Ascending aorta (tissue), 2 donors: ENCODE data around the gene NOTO. TPM values are rescaled to one million over a fixed set of nuclear protein-coding genes. Genes with fewer than 3 reads are reported as not detected.

ENCODE experiments used
- DNase-seq, 2 donors: peaks; one replicate each; pipeline ENCODE4 v3.0.0-alpha.2; 2019; ENCODE audit warnings: low spot score in 2 of 2
- H3K27ac ChIP-seq, 2 donors: fragments of 200-600 bp; sonication (generic); one replicate each; pipeline ENCODE4 v1.5.1; 2016 to 2017; ENCODE audit warnings: mild to moderate bottlenecking in 1 of 2
- H3K27me3 ChIP-seq: fragments of 200-600 bp; sonication (generic); one replicate; pipeline ENCODE4 v1.5.1; 2017
- H3K36me3 ChIP-seq, 2 donors: fragments of 200-600 bp; sonication (generic); one replicate each; pipeline ENCODE4 v1.5.1; 2016
- H3K4me1 ChIP-seq, 2 donors: fragments of 200-600 bp; sonication (generic); one replicate each; pipeline ENCODE4 v1.5.1; 2016 to 2017; ENCODE audit warnings: mild to moderate bottlenecking in 1 of 2
- H3K4me3 ChIP-seq, 2 donors: fragments of 200-600 bp; sonication (generic); one replicate each; pipeline ENCODE4 v1.5.1; 2016 to 2017; ENCODE audit warnings: mild to moderate bottlenecking in 1 of 2
- H3K9me3 ChIP-seq, 2 donors: fragments of 200-600 bp; sonication (generic); one replicate each; pipeline ENCODE4 v1.5.1; 2016
- intact Hi-C: fragments of 100-400 bp; cut with DNase I; formaldehyde crosslinking; loops from one replicate; pipeline ENCODE4 v1.15.1; 2023
- total RNA-seq: library from RNA; depleted of rRNA; stranded (reverse); fragments of >200 nt; gene quantifications from one replicate; pipeline ENCODE4 v1.1.0, GENCODE V29; 2016
- TF ChIP-seq, protein P1 (sequence below), 3 experiments: fragments of 200-600 bp in 2 of 3; fragments of 450-650 bp in 1 of 3; sonication (generic) in 2 of 3; IDR thresholded peaks; one replicate each; pipeline ENCODE4 v1.5.1; 2016 to 2019; ENCODE audit warnings: antibody characterized with exemption in 3 of 3, mild to moderate bottlenecking in 1 of 3, moderate library complexity in 1 of 3

The NOTO gene
- total RNA-seq, 1 donor from 2014 or later: not detected

DNA sequence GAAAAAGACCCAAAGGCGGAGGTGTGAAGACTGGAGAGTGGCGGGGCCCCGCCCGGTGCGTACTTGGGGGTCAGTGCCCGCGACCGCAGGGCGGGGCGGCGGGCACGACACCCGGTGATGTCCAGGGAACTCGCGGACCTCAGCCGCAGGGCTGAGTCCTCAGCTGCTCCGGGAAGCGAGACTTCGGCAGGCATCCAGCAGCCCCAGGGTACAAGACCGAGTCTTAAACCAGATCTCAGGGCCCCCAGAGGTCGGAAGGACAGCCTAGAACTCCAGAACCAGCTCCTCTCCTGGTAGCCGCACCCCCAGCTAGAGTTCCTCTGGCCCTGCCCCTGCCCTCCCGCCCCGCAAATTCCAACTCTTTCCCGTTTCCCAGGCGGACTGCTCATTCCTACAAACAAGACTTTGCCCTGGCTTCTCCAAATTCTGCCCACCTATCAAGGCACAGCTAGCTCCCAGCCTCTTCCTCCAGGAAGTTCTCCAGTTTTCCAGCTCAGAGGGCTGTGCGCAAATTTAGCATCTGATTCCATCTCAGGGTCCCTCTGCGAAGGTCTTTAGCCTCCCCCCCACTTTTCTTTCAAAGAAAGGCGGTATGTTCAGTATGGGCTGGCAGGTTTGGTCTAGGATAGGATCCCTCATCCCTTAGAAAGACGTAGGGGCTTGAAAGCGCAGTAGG is 26.0 kb upstream of the NOTO start:
- TF ChIP-seq, protein P1, sequence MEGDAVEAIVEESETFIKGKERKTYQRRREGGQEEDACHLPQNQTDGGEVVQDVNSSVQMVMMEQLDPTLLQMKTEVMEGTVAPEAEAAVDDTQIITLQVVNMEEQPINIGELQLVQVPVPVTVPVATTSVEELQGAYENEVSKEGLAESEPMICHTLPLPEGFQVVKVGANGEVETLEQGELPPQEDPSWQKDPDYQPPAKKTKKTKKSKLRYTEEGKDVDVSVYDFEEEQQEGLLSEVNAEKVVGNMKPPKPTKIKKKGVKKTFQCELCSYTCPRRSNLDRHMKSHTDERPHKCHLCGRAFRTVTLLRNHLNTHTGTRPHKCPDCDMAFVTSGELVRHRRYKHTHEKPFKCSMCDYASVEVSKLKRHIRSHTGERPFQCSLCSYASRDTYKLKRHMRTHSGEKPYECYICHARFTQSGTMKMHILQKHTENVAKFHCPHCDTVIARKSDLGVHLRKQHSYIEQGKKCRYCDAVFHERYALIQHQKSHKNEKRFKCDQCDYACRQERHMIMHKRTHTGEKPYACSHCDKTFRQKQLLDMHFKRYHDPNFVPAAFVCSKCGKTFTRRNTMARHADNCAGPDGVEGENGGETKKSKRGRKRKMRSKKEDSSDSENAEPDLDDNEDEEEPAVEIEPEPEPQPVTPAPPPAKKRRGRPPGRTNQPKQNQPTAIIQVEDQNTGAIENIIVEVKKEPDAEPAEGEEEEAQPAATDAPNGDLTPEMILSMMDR (IDR thresholded peaks at IDR 0.05): no peak
- intact Hi-C loops: loop anchor here (2.0 to 10.0 kb wide), 5 partner anchors 20 to 402 kb away; partner anchors contain the start of genes RAB11FIP5 and SFXN5
- no peak for DNase-seq
- no peaks in the 10 kb centered on the region for H3K27me3 ChIP-seq
- peak overlapping the region; percentile 46 to 83 for H3K4me3 ChIP-seq
- no peaks in the 10 kb centered on the region for H3K9me3 ChIP-seq
- peaks cover 9 to 19% of the 10 kb centered on the region in 2 donors for H3K4me1 ChIP-seq
- H3K27ac ChIP-seq: peak overlapping the region; percentile 59 to 85
- H3K36me3 ChIP-seq: no peaks in the 10 kb centered on the region

DNA sequence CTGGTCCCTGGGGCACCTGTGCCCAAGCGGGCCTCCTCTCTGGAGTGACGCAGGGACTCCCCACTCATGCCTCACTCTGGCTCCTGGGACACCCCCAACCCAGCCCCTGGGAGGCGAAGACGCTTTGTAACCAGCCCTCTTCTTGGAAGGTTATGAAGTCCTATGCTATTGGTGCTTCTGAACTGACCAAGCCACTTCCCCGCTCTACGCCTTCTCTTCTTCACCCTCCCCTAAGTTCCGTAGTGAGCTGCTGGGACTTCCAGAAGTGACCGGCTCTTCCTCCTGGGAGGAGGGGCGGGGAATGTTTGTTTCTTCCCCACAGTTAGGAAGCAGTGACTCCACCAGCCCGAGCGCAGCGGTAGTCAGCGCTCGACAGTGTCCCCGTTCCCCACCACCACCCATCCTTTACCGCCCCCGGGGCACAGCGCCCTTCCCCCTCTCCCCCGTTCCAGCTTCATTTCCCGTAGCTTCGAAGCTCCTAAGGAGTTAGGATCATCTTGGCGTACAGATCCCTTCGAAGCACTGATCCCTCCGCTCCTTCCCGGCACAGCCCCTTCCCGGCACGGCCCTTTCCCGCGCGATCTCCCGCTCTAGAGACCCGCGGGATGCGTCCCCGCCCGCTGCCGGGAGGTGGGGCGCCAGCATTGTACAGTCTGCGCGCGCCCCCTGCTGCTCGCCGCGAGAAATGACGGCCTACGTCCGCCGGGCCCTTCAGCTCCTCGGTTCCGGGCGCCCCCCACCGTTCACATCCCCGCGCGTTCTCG is 25.3 kb upstream of the NOTO start:
- H3K27ac ChIP-seq: peak overlapping the region; percentile 59 to 85
- no peaks in the 10 kb centered on the region for H3K27me3 ChIP-seq
- no peaks in the 10 kb centered on the region for H3K9me3 ChIP-seq
- H3K36me3 ChIP-seq: no peaks in the 10 kb centered on the region
- TF ChIP-seq, protein P1 (IDR thresholded peaks at IDR 0.05): peak; percentile 98 to 99 (median 99)
- peak overlapping the region; percentile 46 to 83 for H3K4me3 ChIP-seq
- peak; percentile 51 to 96 for DNase-seq
- intact Hi-C loops: loop anchor here (1.0 to 10.0 kb wide), 8 partner anchors 20 to 402 kb away; partner anchors contain the start of genes RAB11FIP5 and SFXN5
- H3K4me1 ChIP-seq: peaks cover 9 to 19% of the 10 kb centered on the region in 2 donors

DNA sequence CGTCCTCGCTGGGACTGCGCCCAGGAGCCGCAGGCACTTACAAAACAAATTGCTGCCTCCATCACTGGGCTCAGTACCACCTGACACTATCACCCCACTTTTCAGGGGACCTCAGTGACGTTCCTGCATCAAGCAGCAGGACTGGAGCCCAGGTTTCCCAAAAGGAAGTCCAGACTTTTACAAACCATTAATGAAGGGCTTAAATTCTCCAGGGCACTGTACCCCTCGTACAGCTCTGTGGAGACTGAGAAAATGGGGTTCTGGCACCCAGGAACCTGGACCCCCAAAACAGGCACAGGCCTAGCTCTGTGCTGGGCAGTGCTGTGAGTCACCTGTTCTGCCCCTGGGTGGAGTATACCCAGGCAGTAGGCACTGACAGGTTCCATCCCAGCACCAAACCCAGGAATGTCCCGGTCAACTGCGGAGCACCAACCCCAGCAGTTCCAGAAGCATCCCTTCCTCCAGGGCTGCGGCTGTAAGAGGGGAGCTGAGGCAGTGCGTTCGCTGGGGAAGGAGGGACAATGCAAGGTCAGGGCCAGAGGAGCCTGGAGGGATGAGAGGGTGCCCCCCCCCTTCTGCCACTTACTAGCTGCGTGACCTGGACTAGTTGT is 24.6 kb upstream of the NOTO start:
- Histone ChIP-seq H3K27me3 (no peaks in the 10 kb centered on the region), H3K27ac (no peak overlapping the region), H3K4me3 (peak overlapping the region; percentile 46 to 83), H3K36me3 (no peaks in the 10 kb centered on the region), H3K9me3 (no peaks in the 10 kb centered on the region), H3K4me1 (peaks cover 9 to 19% of the 10 kb centered on the region in 2 donors)
- no peak for DNase-seq
- intact Hi-C loops: loop anchor here (1.0 to 10.0 kb wide), 8 partner anchors 21 to 403 kb away; partner anchors contain the start of genes RAB11FIP5 and SFXN5
- TF ChIP-seq, protein P1 (IDR thresholded peaks at IDR 0.05): peak in 1 of 3 experiments; percentile 2

- intact Hi-C loops: no loop called here
- H3K27me3 ChIP-seq: no peaks in the 10 kb centered on the region
- no peak for DNase-seq
- no peaks in the 10 kb centered on the region for H3K4me1 ChIP-seq
- no peaks in the 10 kb centered on the region for H3K36me3 ChIP-seq
- peaks cover 0 to 6% of the 10 kb centered on the region in 2 donors for H3K9me3 ChIP-seq
- TF ChIP-seq, protein P1 (IDR thresholded peaks at IDR 0.05): no peak
- H3K27ac ChIP-seq: no peak overlapping the region
- H3K4me3 ChIP-seq: no peak overlapping the region
Observed at GRCh38 chr2:73185965-73186364, 16.4 kb upstream of the NOTO start.

GRCh38 chr2:73187549-73187948 is 14.8 kb upstream of the NOTO start:
- TF ChIP-seq, protein P1 (IDR thresholded peaks at IDR 0.05): no peak
- Histone ChIP-seq H3K4me1 (no peaks in the 10 kb centered on the region), H3K9me3 (peaks cover 0 to 6% of the 10 kb centered on the region in 2 donors), H3K4me3 (no peak overlapping the region), H3K27ac (no peak overlapping the region), H3K27me3 (no peaks in the 10 kb centered on the region), H3K36me3 (no peaks in the 10 kb centered on the region)
- DNase-seq: no peak
- intact Hi-C loops: no loop called here
